A549 (cell line): Measurements from ENCODE around the gene EXOC1. TPM values are rescaled to one million over a fixed set of nuclear protein-coding genes. Genes with fewer than 3 reads are reported as not detected.
A peak's percentile ranks its signal among the peaks of the same experiment; 100 is the strongest.

Experiments used
- ATAC-seq, 2 experiments: fragments of 200-7000 bp in 1 of 2; fragments of >200 bp in 1 of 2; cut with Nextera tagmentation in 1 of 2; cut with Tn5 transposase in 1 of 2; 3 replicates each; pipeline versions ENCODE4 v1.8.0 to v1.9.1; 2018 to 2020; ENCODE audit warnings: mild to moderate bottlenecking in 1 of 2, moderate library complexity in 1 of 2
- CTCF ChIA-PET: fragments of 300-600 bp; sonication (Branson Sonifier 250); formaldehyde crosslinking; extraction: SDS; loops from one replicate; lab custom pipeline; 2021; ENCODE audit warnings: antibody characterized with exemption, inconsistent platforms; lab: Yijun Ruan, JAX
- POLR2A ChIA-PET: fragments of 350-600 bp; formaldehyde crosslinking; extraction: SDS; loops from one replicate; lab custom pipeline; 2021; ENCODE audit warnings: antibody characterized with exemption, inconsistent platforms; lab: Yijun Ruan, JAX
- DNase-seq, 2 experiments: peaks; one replicate each; pipeline versions ENCODE4 v3.0.0 to v3.0.0-alpha.2; 2011 to 2016; ENCODE audit warnings: low read depth in 1 of 2, low spot score in 1 of 2
- FAIRE-seq: peaks from 2 replicates; lab custom pipeline; 2011; peaks lifted over from hg19 to GRCh38; lab: Jason Lieb, UNC
- H3K27ac ChIP-seq, 2 experiments: fragments of >200 bp; sonication (Bioruptor Twin); formaldehyde crosslinking; 3 replicates each; pipeline ENCODE4 v1.5.1; 2016 to 2017
- H3K4me1 ChIP-seq: fragments of >200 bp; sonication (Bioruptor Twin); formaldehyde crosslinking; 3 replicates; pipeline ENCODE4 v1.6.1; 2016
- H3K4me2 ChIP-seq: fragments of >200 bp; sonication (Bioruptor Twin); formaldehyde crosslinking; 3 replicates; pipeline ENCODE4 v1.6.1; 2016
- H3K4me3 ChIP-seq: fragments of >200 bp; sonication (Bioruptor Twin); formaldehyde crosslinking; 3 replicates; pipeline ENCODE4 v1.5.1; 2016
- H3K9me3 ChIP-seq: fragments of >200 bp; sonication (Bioruptor Twin); formaldehyde crosslinking; 3 replicates; pipeline ENCODE4 v1.6.1; 2016
- BCL3 ChIP-seq: fragments of >200 bp; sonication (Bioruptor Twin); formaldehyde crosslinking; IDR thresholded peaks from 3 replicates; pipeline ENCODE4 v1.6.1; 2016
- CBX2 ChIP-seq: fragments of 200-600 bp; sonication (generic); IDR thresholded peaks from 2 replicates; pipeline ENCODE4 v1.6.1; 2016; ENCODE audit warnings: low read depth, mild to moderate bottlenecking, borderline replicate concordance
- CHD2 ChIP-seq: fragments of 150-350 bp; IDR thresholded peaks from 2 replicates; pipeline ENCODE4 v1.6.1; 2014; ENCODE audit warnings: low read length; ENCODE audit not compliant: partially characterized antibody
- FOXS1 ChIP-seq: fragments of 250-450 bp; sonication (Bioruptor Pico); IDR thresholded peaks from 2 replicates; pipeline ENCODE4 v1.5.0; 2020; ENCODE audit warnings: mild to moderate bottlenecking, moderate library complexity
- GATA3 ChIP-seq: IDR thresholded peaks from 2 replicates; pipeline ENCODE4 v1.6.1; 2012; ENCODE audit warnings: borderline replicate concordance
- HDAC2 ChIP-seq: fragments of 200-600 bp; sonication (generic); IDR thresholded peaks from 2 replicates; pipeline ENCODE4 v1.6.1; 2016
- HOXB5 ChIP-seq: fragments of 250-450 bp; sonication (Bioruptor Pico); IDR thresholded peaks from 2 replicates; pipeline ENCODE4 v1.5.0; 2020; ENCODE audit warnings: mild to moderate bottlenecking, moderate library complexity
- JUN ChIP-seq, 2 experiments: fragments of >200 bp; sonication (Bioruptor Twin); formaldehyde crosslinking; IDR thresholded peaks; 2 replicates in 1 of 2; 3 replicates in 1 of 2; pipeline ENCODE4 v1.6.1; 2016 to 2017
- MAFK ChIP-seq: fragments of 450-650 bp; IDR thresholded peaks from 2 replicates; pipeline ENCODE4 v1.6.1; 2014; ENCODE audit not compliant: partially characterized antibody
- NFE2L2 ChIP-seq: fragments of 150-350 bp; conservative IDR thresholded peaks from 2 replicates; pipeline ENCODE4 v1.6.1; 2014; ENCODE audit warnings: low read length
- RAD21 ChIP-seq, 2 experiments: fragments of >200 bp in 1 of 2; sonication (Bioruptor Twin) in 1 of 2; formaldehyde crosslinking in 1 of 2; IDR thresholded peaks in 1 of 2; conservative IDR thresholded peaks in 1 of 2; 2 replicates in 1 of 2; 3 replicates in 1 of 2; pipeline ENCODE4 v1.6.1; 2012 to 2018; ENCODE audit warnings: inconsistent platforms in 1 of 2
- RARB ChIP-seq: fragments of 250-450 bp; sonication (Bioruptor Pico); IDR thresholded peaks from 2 replicates; pipeline ENCODE4 v1.8.0; 2021; ENCODE audit warnings: mild to moderate bottlenecking, moderate library complexity
- RCOR1 ChIP-seq: fragments of 150-350 bp; IDR thresholded peaks from 2 replicates; pipeline ENCODE4 v1.6.1; 2014; ENCODE audit warnings: antibody characterized with exemption, low read length, low read depth
- SREBF2 ChIP-seq: fragments of 450-650 bp; IDR thresholded peaks from 2 replicates; pipeline ENCODE4 v1.6.1; 2014; ENCODE audit warnings: mild to moderate bottlenecking, moderate library complexity
- TP53 ChIP-seq: fragments of 250-450 bp; sonication (Bioruptor Pico); IDR thresholded peaks from 2 replicates; pipeline ENCODE4 v1.5.0; 2021; ENCODE audit warnings: mild to moderate bottlenecking, moderate library complexity
- USF2 ChIP-seq: fragments of 450-650 bp; IDR thresholded peaks from 2 replicates; pipeline ENCODE4 v1.6.1; 2014; ENCODE audit warnings: antibody characterized with exemption
- WGBS: methylation state at CpG from one replicate; pipeline ENCODE4 v1.1.6; 2017; ENCODE audit errors: missing lambda C conversion rate; 5-methylcytosine and 5-hydroxymethylcytosine counted together
- polyA plus RNA-seq, 4 experiments: library from polyadenylated mRNA; depleted of rRNA in 3 of 4; stranded (reverse); fragments of >200 nt; fragmentation: RNase III in 1 of 4; extraction: RNeasy Plus Mini Kit Qiagen cat#74134 plus additional on column Dnase treatment in 1 of 4; gene quantifications; 2 replicates in 3 of 4; 3 replicates in 1 of 4; pipeline ENCODE4 v1.2.3, GENCODE V29; 2011 to 2017
- TF ChIP-seq, protein P1 (sequence below): fragments of >200 bp; sonication (Bioruptor Twin); formaldehyde crosslinking; IDR thresholded peaks from 3 replicates; pipeline ENCODE4 v1.5.1; 2016
- TF ChIP-seq, protein P2 (sequence below): IDR thresholded peaks from 2 replicates; pipeline ENCODE4 v1.6.1; 2012
- TF ChIP-seq, protein P3 (sequence below): fragments of 250-450 bp; sonication (Bioruptor Pico); IDR thresholded peaks from 2 replicates; pipeline ENCODE4 v1.5.0; 2020; ENCODE audit warnings: low read depth, mild to moderate bottlenecking, moderate library complexity

Gene EXOC1
- polyA plus RNA-seq, 2 of the 4 experiments (the other 2 are of a cell fraction), result 12.8 to 22.4 TPM

GRCh38 chr4:55892156-55892555, 38.7 kb downstream of the EXOC1 start:
- Histone ChIP-seq H3K9me3 (no peaks in the 10 kb centered on the region), H3K4me3 (no peak overlapping the region), H3K27ac (no peak overlapping the region), H3K4me2 (no peak overlapping the region), H3K4me1 (peaks cover 7% of the 10 kb centered on the region; the same call in 1 of the 3 replicates)
- POLR2A ChIA-PET, result no interaction called here
- CTCF ChIA-PET, result no interaction called here
- TF ChIP-seq HDAC2, result no peak
- no peak for TF ChIP-seq JUN (IDR thresholded peaks at IDR 0.05)
- TF ChIP-seq SREBF2, result no peak
- TF ChIP-seq RARB (CRISPR knock-in tag), result no peak
- no peak for TF ChIP-seq FOXS1 (CRISPR knock-in tag)
- TF ChIP-seq, protein P1, sequence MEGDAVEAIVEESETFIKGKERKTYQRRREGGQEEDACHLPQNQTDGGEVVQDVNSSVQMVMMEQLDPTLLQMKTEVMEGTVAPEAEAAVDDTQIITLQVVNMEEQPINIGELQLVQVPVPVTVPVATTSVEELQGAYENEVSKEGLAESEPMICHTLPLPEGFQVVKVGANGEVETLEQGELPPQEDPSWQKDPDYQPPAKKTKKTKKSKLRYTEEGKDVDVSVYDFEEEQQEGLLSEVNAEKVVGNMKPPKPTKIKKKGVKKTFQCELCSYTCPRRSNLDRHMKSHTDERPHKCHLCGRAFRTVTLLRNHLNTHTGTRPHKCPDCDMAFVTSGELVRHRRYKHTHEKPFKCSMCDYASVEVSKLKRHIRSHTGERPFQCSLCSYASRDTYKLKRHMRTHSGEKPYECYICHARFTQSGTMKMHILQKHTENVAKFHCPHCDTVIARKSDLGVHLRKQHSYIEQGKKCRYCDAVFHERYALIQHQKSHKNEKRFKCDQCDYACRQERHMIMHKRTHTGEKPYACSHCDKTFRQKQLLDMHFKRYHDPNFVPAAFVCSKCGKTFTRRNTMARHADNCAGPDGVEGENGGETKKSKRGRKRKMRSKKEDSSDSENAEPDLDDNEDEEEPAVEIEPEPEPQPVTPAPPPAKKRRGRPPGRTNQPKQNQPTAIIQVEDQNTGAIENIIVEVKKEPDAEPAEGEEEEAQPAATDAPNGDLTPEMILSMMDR, result no peak
- no peak for TF ChIP-seq RAD21 (conservative IDR thresholded peaks at IDR 0.05 in 1 of 2, IDR thresholded peaks at IDR 0.05 in 1 of 2)
- TF ChIP-seq BCL3, result no peak
- TF ChIP-seq RCOR1, result no peak
- TF ChIP-seq CHD2, result no peak
- no peak for TF ChIP-seq USF2
- TF ChIP-seq, protein P2, sequence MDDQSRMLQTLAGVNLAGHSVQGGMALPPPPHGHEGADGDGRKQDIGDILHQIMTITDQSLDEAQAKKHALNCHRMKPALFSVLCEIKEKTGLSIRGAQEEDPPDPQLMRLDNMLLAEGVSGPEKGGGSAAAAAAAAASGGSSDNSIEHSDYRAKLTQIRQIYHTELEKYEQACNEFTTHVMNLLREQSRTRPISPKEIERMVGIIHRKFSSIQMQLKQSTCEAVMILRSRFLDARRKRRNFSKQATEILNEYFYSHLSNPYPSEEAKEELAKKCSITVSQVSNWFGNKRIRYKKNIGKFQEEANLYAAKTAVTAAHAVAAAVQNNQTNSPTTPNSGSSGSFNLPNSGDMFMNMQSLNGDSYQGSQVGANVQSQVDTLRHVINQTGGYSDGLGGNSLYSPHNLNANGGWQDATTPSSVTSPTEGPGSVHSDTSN, result no peak
- no peak for TF ChIP-seq HOXB5 (CRISPR knock-in tag)
- no peak for TF ChIP-seq TP53
- no peak for TF ChIP-seq GATA3
- no peak for TF ChIP-seq NFE2L2
- TF ChIP-seq, protein P3, sequence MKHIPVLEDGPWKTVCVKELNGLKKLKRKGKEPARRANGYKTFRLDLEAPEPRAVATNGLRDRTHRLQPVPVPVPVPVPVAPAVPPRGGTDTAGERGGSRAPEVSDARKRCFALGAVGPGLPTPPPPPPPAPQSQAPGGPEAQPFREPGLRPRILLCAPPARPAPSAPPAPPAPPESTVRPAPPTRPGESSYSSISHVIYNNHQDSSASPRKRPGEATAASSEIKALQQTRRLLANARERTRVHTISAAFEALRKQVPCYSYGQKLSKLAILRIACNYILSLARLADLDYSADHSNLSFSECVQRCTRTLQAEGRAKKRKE (CRISPR knock-in tag), result no peak
- TF ChIP-seq CBX2, result no peak
- ATAC-seq (no peak), DNase-seq (no peak), FAIRE-seq (no peak)
- 74% methylated on average over 2 of the region's 2 CpGs for WGBS

GRCh38 chr4:55896622-55897021, 43.2 kb downstream of the EXOC1 start:
- CTCF ChIA-PET, result interaction anchor here (0.8 kb wide), 1 partner anchor 225 kb away, joined by 3 read pairs; no protein-coding TSS in a partner anchor
- Histone ChIP-seq H3K9me3 (no peaks in the 10 kb centered on the region), H3K4me2 (no peak overlapping the region), H3K4me3 (no peak overlapping the region), H3K27ac (no peak overlapping the region), H3K4me1 (peaks cover 7% of the 10 kb centered on the region; the same call in 1 of the 3 replicates)
- FAIRE-seq (no peak), DNase-seq (no peak), ATAC-seq (no peak)
- WGBS, result 93% methylated on average over 3 of the region's 3 CpGs
- TF ChIP-seq BCL3 (no peak), MAFK (peak; percentile 9)
- POLR2A ChIA-PET, result no interaction called here
